Testis (tissue), 5 donors: ENCODE data around the gene ADARB1. TPM values are rescaled to one million over a fixed set of nuclear protein-coding genes. Genes with fewer than 3 reads are reported as not detected.
"Not testable (repeated sequence)": the region's sequence is repeated elsewhere in the genome, so short reads cannot be mapped to it uniquely, and the experiment has no call there.

ENCODE experiments used
- DNase-seq: peaks from one replicate; pipeline ENCODE4 v3.0.0-alpha.2; 2019
- H3K27ac ChIP-seq, 2 donors: fragments of 200-600 bp; sonication (generic); one replicate each; pipeline ENCODE4 v1.5.1; 2019
- H3K27me3 ChIP-seq: fragments of 200-600 bp; sonication (generic); one replicate; pipeline ENCODE4 v1.5.1; 2019
- H3K36me3 ChIP-seq: fragments of 200-600 bp; sonication (generic); one replicate; pipeline ENCODE4 v1.5.1; 2017; ENCODE audit warnings: low read depth; ENCODE audit errors: missing control alignments
- H3K4me1 ChIP-seq: fragments of 200-600 bp; sonication (generic); one replicate; pipeline ENCODE4 v1.5.1; 2019
- H3K4me3 ChIP-seq, 2 donors: fragments of 200-600 bp; sonication (generic); one replicate each; pipeline ENCODE4 v1.5.1; 2017 to 2019
- H3K9me3 ChIP-seq: fragments of 200-600 bp; sonication (generic); one replicate; pipeline ENCODE4 v1.5.1; 2017
- POLR2A ChIP-seq: fragments of 450-650 bp; IDR thresholded peaks from one replicate; pipeline ENCODE4 v1.6.1; 2017; ENCODE audit warnings: antibody characterized with exemption, mild to moderate bottlenecking, moderate library complexity
- WGBS, 2 donors: methylation state at CpG; one replicate each; pipeline ENCODE4 v1.1.5; 2018; 5-methylcytosine and 5-hydroxymethylcytosine counted together
- intact Hi-C: fragments of 100-400 bp; cut with DNase I; formaldehyde crosslinking; loops from one replicate; pipeline ENCODE4 v1.15.1; 2023; ENCODE audit warnings: low total_unique reads
- long read RNA-seq, 2 donors: transcript quantifications; one replicate each; lab custom pipeline, GENCODE V29; 2026
- polyA plus RNA-seq: library from polyadenylated mRNA; stranded (reverse); fragments of 350-450 nt; fragmentation: Illumina TruSeq; extraction: RNeasy Lipid Tissue Mini Kit (QIAGEN cat#74804); gene quantifications from one replicate; pipeline ENCODE4 v1.2.3, GENCODE V29; 2014; ENCODE audit warnings: low read depth, low replicate concordance; ENCODE audit not compliant: insufficient read depth
- total RNA-seq, 2 donors: library from RNA; depleted of rRNA; stranded (reverse); fragments of >200 nt; gene quantifications; one replicate each; pipeline ENCODE4 v1.2.3, GENCODE V29; 2016
- TF ChIP-seq, protein P1 (sequence below), 3 experiments: fragments of 450-650 bp in 2 of 3; fragments of 200-600 bp in 1 of 3; sonication (generic) in 1 of 3; IDR thresholded peaks; one replicate each; pipeline ENCODE4 v1.5.1; 2016 to 2019; ENCODE audit warnings: antibody characterized with exemption in 3 of 3, mild to moderate bottlenecking in 2 of 3, moderate library complexity in 1 of 3

Gene ADARB1
- total RNA-seq: 10 to 100 TPM; 17.6 TPM
- polyA plus RNA-seq: 23.0 TPM
- long read RNA-seq, donor 1: 0 reads
- long read RNA-seq, donor 2: 0 reads

- TF ChIP-seq, protein P1, sequence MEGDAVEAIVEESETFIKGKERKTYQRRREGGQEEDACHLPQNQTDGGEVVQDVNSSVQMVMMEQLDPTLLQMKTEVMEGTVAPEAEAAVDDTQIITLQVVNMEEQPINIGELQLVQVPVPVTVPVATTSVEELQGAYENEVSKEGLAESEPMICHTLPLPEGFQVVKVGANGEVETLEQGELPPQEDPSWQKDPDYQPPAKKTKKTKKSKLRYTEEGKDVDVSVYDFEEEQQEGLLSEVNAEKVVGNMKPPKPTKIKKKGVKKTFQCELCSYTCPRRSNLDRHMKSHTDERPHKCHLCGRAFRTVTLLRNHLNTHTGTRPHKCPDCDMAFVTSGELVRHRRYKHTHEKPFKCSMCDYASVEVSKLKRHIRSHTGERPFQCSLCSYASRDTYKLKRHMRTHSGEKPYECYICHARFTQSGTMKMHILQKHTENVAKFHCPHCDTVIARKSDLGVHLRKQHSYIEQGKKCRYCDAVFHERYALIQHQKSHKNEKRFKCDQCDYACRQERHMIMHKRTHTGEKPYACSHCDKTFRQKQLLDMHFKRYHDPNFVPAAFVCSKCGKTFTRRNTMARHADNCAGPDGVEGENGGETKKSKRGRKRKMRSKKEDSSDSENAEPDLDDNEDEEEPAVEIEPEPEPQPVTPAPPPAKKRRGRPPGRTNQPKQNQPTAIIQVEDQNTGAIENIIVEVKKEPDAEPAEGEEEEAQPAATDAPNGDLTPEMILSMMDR (IDR thresholded peaks at IDR 0.05): no peak
- TF ChIP-seq POLR2A: no peak
- peak; percentile 62 for DNase-seq
- peaks cover 2% of the 10 kb centered on the region for H3K4me1 ChIP-seq
- no peaks in the 10 kb centered on the region for H3K36me3 ChIP-seq
- peak within 1 kb of the TSS in 1 of 2 donors; percentile 84 for H3K27ac ChIP-seq
- intact Hi-C loops: no loop called here
- H3K9me3 ChIP-seq: no peaks in the 10 kb centered on the region
- 1% methylated on average over 89 of the region's 132 CpGs; no CpG with 5 or more reads in 1 of the 2 donors for WGBS, 2 donors
- peak within 1 kb of the TSS; percentile 69 to 90 for H3K4me3 ChIP-seq
- no peaks in the 10 kb centered on the region for H3K27me3 ChIP-seq
Measured at GRCh38 chr21:45074048-45074817, at the start of gene ADARB1. TSS of gene ADARB1 (plus strand) at chr21:45074580. CDS start at chr21:45171657, 97,077 bp downstream.

DNA sequence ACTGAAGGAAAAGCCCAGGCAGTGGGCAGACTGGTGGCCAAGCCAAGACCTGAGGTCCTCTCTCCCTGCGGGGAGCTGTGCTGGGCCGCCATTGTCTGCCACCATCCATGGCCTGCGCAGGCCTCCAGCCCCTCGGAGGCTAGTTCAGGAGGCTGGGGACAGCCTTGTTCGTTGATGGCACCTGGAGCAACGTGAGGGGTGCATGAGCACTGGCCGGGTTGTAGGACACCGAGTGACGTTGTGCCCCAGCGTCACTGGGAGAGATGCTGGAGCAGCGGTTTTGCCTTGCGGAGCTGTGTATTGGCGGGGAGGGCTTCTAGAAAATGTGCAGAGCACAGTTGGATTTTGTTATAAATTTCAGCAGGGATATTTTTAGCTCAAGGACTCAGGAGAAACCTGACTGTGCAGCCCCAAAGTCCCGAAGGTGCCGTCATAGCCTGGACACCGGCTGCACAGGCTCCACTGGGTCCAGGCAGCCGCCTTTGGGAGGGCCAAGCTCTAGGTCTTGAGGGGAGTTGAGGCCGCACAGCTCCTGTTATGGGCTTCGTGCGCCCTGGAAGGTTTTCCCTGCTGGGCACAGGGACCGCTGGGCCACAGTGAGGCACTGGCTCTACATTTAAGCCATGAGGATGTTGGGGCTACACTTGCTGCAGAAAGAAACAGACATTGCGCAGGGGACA lies 48.2 kb upstream of the ADARB1 start:
- WGBS, 2 donors: 88 to 92% methylated on average over 20 to 22 of the region's 22 CpGs

DNA sequence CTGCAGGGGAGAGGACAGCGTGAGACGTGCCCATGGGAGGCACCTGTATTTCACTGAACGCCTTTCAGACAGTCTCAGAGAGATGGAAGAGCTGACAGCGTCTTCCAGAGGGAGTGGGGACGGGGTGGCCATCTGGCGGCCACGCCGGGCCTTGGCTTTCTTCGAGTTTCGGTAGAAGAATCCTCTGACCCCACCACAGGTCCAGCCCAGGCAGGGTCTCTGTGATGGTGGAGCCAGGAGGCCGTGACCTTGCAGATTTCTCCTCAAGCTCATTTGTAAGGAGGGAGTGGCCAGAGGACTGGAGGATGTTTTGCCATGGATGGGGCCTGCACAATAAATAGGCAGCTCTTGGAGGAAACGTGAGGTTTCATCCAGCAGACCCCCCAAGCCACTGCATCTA lies 47.6 kb upstream of the ADARB1 start:
- WGBS, 2 donors: 90 to 91% methylated on average over 8 to 12 of the region's 12 CpGs
- Histone ChIP-seq H3K4me3 (no peak overlapping the region), H3K27me3 (no peaks in the 10 kb centered on the region), H3K4me1 (peaks cover 8% of the 10 kb centered on the region), H3K9me3 (no peaks in the 10 kb centered on the region), H3K27ac (no peak overlapping the region), H3K36me3 (no peaks in the 10 kb centered on the region)
- no peak for DNase-seq
- TF ChIP-seq POLR2A: no peak
- TF ChIP-seq, protein P1 (IDR thresholded peaks at IDR 0.05): no peak
- intact Hi-C loops: no loop called here

More for the DNA sequence above, 48.2 kb upstream of the ADARB1 start:
- no peak overlapping the region for H3K4me3 ChIP-seq
- intact Hi-C loops: no loop called here
- peaks cover 2% of the 10 kb centered on the region for H3K4me1 ChIP-seq
- no peaks in the 10 kb centered on the region for H3K36me3 ChIP-seq
- no peak overlapping the region for H3K27ac ChIP-seq
- H3K27me3 ChIP-seq: no peaks in the 10 kb centered on the region
- no peaks in the 10 kb centered on the region for H3K9me3 ChIP-seq
- no peak for DNase-seq
- TF ChIP-seq, protein P1 (IDR thresholded peaks at IDR 0.05): no peak
- TF ChIP-seq POLR2A: no peak

- Histone ChIP-seq H3K4me1 (peaks cover 15% of the 10 kb centered on the region), H3K4me3 (no peak overlapping the region), H3K9me3 (no peaks in the 10 kb centered on the region), H3K27me3 (no peaks in the 10 kb centered on the region), H3K36me3 (no peaks in the 10 kb centered on the region), H3K27ac (no peak overlapping the region)
- no peak for DNase-seq
- no peak for TF ChIP-seq POLR2A
- TF ChIP-seq, protein P1 (IDR thresholded peaks at IDR 0.05): no peak
- intact Hi-C loops: no loop called here
- 91% methylated on average over 17 to 21 of the region's 21 CpGs for WGBS, 2 donors
Measured at GRCh38 chr21:45027241-45028196, 46.9 kb upstream of the ADARB1 start.

GRCh38 chr21:45028645-45029044 lies 45.7 kb upstream of the ADARB1 start:
- H3K4me3 ChIP-seq, H3K36me3 ChIP-seq, DNase-seq, H3K27ac ChIP-seq, H3K9me3 ChIP-seq, intact Hi-C loops, H3K27me3 ChIP-seq: not testable (repeated sequence)
- peaks cover 21% of the 10 kb centered on the region for H3K4me1 ChIP-seq
- WGBS, 2 donors: 94 to 97% methylated on average over 4 to 12 of the region's 12 CpGs
